Mucosa of descending colon (tissue), 3 donors: ENCODE data around the gene PARP16. TPM values are rescaled to one million over a fixed set of nuclear protein-coding genes. Genes with fewer than 3 reads are reported as not detected.

Experiments used
- ATAC-seq: fragments of 200-7000 bp; cut with Tn5 transposase; one replicate; pipeline ENCODE4 v1.9.1; 2020; ENCODE audit warnings: mild to moderate bottlenecking, moderate library complexity
- DNase-seq, 3 donors: peaks; one replicate each; pipeline ENCODE4 v3.0.0-alpha.2; 2020
- H3K36me3 ChIP-seq: fragments of 200-600 bp; one replicate; pipeline ENCODE4 v1.8.0; 2021; ENCODE audit warnings: low read depth, mild to moderate bottlenecking
- H3K4me1 ChIP-seq: fragments of 200-600 bp; one replicate; pipeline ENCODE4 v1.8.0; 2021; ENCODE audit warnings: low read depth, mild to moderate bottlenecking
- H3K4me3 ChIP-seq: fragments of 200-600 bp; one replicate; pipeline ENCODE4 v1.8.0; 2021; ENCODE audit warnings: mild to moderate bottlenecking
- H3K9me3 ChIP-seq: fragments of 200-600 bp; one replicate; pipeline ENCODE4 v1.8.0; 2021; ENCODE audit warnings: mild to moderate bottlenecking
- CTCF ChIP-seq: fragments of 200-600 bp; IDR thresholded peaks from one replicate; pipeline ENCODE4 v1.8.0; 2022; ENCODE audit warnings: antibody characterized with exemption, mild to moderate bottlenecking
- intact Hi-C, 2 donors: fragments of 100-400 bp; cut with DNase I in 1 of 2; cut with micrococcal nuclease in 1 of 2; formaldehyde crosslinking; loops; one replicate each; pipeline versions ENCODE4 v1.11.0 to v1.11.1; 2022; cut with DNase I, micrococcal nuclease
- total RNA-seq, 3 donors: library from RNA; stranded (reverse); fragmentation: NEBNext Ultra II Directional in 2 of 3; extraction: Animal tissue kit (Norgen Biotek cat#: 25700) in 2 of 3; gene quantifications; one replicate each; pipeline versions ENCODE4 v1.2.1 to v1.2.4, GENCODE V29; 2021 to 2023
- donor health status: DM: no; HTN: no; CAD: no; lungs with moderate emphysema.
- donor health status: DM: no; HTN: no; CAD: no.
- donor health status: DM: no; HTN: yes; CAD: no.

Gene PARP16
- total RNA-seq, 3 donors from 2014 or later, result 9.6 to 12.4 (median 12.1) TPM

- peaks cover 3% of the 10 kb centered on the region for H3K4me1 ChIP-seq
- H3K36me3 ChIP-seq, result no peaks in the 10 kb centered on the region
- ATAC-seq (no peak), DNase-seq (no peak)
- no peak within 1 kb of the TSS for H3K4me3 ChIP-seq
- intact Hi-C loops, result no loop called here
- no peak for TF ChIP-seq CTCF
- no peaks in the 10 kb centered on the region for H3K9me3 ChIP-seq
Observed at GRCh38 chr15:65210770-65211481, 75.8 kb downstream of the PARP16 start, which contains the start of gene CILP. CILP (minus strand) TSS chr15:65211473; CDS start chr15:65209755, 1,718 bp downstream.

GRCh38 chr15:65209701-65210643, 76.7 kb downstream of the PARP16 start:
- intact Hi-C loops, result no loop called here
- no peak for ATAC-seq
- DNase-seq, result no peak
- H3K4me1 ChIP-seq, result peaks cover 3% of the 10 kb centered on the region
- H3K4me3 ChIP-seq, result no peak overlapping the region
- no peaks in the 10 kb centered on the region for H3K9me3 ChIP-seq
- H3K36me3 ChIP-seq, result no peaks in the 10 kb centered on the region
- TF ChIP-seq CTCF, result no peak

- no peaks in the 10 kb centered on the region for H3K36me3 ChIP-seq
- ATAC-seq (no peak), DNase-seq (no peak)
- no peak overlapping the region for H3K4me3 ChIP-seq
- no peaks in the 10 kb centered on the region for H3K9me3 ChIP-seq
- TF ChIP-seq CTCF, result no peak
- intact Hi-C loops, result no loop called here
- peaks cover 3% of the 10 kb centered on the region for H3K4me1 ChIP-seq
Observed at GRCh38 chr15:65208647-65209046, 78.0 kb downstream of the PARP16 start.

Other genes with a start within 250 kb of the PARP16 start
- gene SLC51B, start 241.5 kb downstream of the PARP16 start, total RNA-seq, result 100 to 1,000 TPM in 1 of 3 donors, 10 to 100 TPM in 2; 70.1 to 157 (median 76.2) TPM
- 10 to 100 TPM in 1 of 3 donors, 1 to 10 TPM in 2; 2.7 to 29.7 (median 8.4) TPM for gene RASL12, start 218.9 kb downstream of the PARP16 start, total RNA-seq
- gene KBTBD13, start 210.1 kb downstream of the PARP16 start, total RNA-seq, result under 1 TPM in 1 of 3 donors, not detected in 2; 0.09 TPM
- gene UBAP1L, start 171.7 kb downstream of the PARP16 start, total RNA-seq, result 1 to 10 TPM; 2.0 to 6.9 (median 3.9) TPM
- 10 to 100 TPM; 12.0 to 32.9 (median 13.4) TPM for gene PDCD7, start 153.1 kb downstream of the PARP16 start, total RNA-seq
- gene CLPX, start 101.5 kb downstream of the PARP16 start, total RNA-seq, result 10 to 100 TPM; 39.4 to 51.5 (median 50.8) TPM
- gene CILP, start 75.4 kb downstream of the PARP16 start, total RNA-seq, result 10 to 100 TPM in 2 of 3 donors, 1 to 10 TPM in 1; 2.7 to 14.7 (median 10.3) TPM
- not detected for gene RNU5A-1, start 9.2 kb upstream of the PARP16 start, total RNA-seq
- 10 to 100 TPM in 2 of 3 donors, not detected in 1; 15.9 to 32.0 TPM for gene RNU5B-1, start 17.8 kb upstream of the PARP16 start, total RNA-seq
- gene IGDCC3, start 91.1 kb upstream of the PARP16 start, total RNA-seq, result under 1 TPM in 1 of 3 donors, not detected in 2; 0.51 TPM
- gene IGDCC4, start 136.1 kb upstream of the PARP16 start, total RNA-seq, result 1 to 10 TPM in 2 of 3 donors, under 1 TPM in 1; 0.90 to 1.7 (median 1.0) TPM
- 10 to 100 TPM; 35.6 to 40.6 (median 35.8) TPM for gene DPP8, start 230.8 kb upstream of the PARP16 start, total RNA-seq
- gene HACD3, start 243.6 kb upstream of the PARP16 start, total RNA-seq, result 10 to 100 TPM; 26.2 to 31.2 (median 30.9) TPM